ENCODE measurements around the gene LDLRAD1. TPM values are rescaled to one million over a fixed set of nuclear protein-coding genes. Genes with fewer than 3 reads are reported as not detected.

LDLRAD1 gene
- total RNA-seq, 1 donor from 2014 or later = not detected

DNA sequence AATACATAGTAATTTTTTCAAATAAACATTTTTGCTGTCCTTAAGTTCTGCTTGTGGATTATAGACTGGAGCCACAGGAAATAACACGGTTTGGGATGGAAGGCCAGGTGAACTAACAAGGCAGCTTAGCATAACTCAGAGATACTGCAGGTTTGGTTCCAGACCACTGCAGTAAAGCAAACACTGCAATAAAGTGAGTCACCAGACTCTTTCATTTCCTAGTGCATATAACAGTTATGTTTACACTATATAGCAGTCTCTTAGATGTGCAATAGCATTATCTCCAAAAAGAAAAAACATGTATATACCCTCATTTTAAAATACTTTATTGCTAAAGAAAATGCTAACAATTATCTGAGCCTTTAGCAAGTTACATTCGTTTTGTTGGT, 49.9 kb downstream of the LDLRAD1 start:
- H3K27me3 ChIP-seq = no peaks in the 10 kb centered on the region
- DNase-seq (ENCODE audit: low spot score in 2 of 2) = no peak
- intact Hi-C loops (cut with DNase I) = no loop called here
- no peaks in the 10 kb centered on the region for H3K4me1 ChIP-seq
- TF ChIP-seq, protein P1, sequence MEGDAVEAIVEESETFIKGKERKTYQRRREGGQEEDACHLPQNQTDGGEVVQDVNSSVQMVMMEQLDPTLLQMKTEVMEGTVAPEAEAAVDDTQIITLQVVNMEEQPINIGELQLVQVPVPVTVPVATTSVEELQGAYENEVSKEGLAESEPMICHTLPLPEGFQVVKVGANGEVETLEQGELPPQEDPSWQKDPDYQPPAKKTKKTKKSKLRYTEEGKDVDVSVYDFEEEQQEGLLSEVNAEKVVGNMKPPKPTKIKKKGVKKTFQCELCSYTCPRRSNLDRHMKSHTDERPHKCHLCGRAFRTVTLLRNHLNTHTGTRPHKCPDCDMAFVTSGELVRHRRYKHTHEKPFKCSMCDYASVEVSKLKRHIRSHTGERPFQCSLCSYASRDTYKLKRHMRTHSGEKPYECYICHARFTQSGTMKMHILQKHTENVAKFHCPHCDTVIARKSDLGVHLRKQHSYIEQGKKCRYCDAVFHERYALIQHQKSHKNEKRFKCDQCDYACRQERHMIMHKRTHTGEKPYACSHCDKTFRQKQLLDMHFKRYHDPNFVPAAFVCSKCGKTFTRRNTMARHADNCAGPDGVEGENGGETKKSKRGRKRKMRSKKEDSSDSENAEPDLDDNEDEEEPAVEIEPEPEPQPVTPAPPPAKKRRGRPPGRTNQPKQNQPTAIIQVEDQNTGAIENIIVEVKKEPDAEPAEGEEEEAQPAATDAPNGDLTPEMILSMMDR (IDR thresholded peaks at IDR 0.05) = no peak
- no peak overlapping the region for H3K4me3 ChIP-seq
- no peaks in the 10 kb centered on the region for H3K9me3 ChIP-seq
- H3K27ac ChIP-seq = no peak overlapping the region
- H3K36me3 ChIP-seq = peaks cover 32 to 64% of the 10 kb centered on the region in 2 donors

DNA sequence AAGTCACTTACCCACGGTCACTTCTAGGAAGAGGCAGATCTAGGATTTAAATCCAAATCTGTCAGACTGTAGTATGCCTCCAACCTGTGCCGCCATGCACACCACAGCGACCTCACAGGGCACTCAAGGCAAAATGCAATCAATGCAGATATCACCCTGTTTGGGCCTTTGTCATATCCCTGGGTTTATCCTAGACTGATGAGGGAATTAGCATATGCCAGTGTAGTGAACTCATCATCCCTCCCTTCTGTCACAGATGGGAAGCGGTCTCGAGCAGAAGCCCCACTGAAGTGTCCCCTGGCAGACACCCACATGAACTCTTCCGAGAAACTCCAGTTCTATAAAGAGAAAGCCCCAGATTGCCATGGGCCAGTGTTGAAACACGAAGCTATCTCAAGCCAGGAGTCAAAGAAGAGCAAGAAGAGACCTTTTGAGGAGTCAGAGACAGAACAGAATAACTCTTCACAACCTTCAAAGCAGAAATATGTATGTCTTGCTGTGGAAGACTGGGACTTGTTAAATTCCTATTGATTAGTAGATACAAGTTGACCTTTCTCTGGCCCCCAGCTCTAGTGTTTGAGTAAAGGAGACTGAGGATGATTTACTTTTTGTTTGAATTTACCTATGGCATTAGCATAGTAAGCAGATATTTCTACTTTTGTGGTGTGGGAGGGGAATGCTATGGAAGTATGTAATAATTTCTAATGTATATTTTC, 50.4 kb downstream of the LDLRAD1 start:
- intact Hi-C loops (cut with DNase I) = no loop called here
- no peak for DNase-seq (ENCODE audit: low spot score in 2 of 2)

DNA sequence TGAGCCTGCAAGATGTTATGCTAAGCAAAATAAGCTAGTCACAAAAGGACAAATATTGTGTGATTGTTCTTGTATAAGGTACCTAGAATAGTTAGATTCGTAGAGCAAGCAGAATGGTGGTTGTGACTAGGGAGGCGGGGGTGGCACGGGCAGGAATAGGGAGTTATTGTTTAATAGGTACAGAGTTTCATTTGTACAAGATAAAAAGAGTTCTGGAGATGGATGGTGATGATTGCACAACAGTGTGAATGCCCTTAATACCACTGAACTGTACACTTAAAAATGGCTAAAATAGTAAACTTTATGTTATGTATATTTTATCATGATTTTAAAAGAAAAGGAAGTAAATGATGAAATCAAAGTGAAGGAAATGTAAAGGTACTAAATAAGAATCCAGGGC, 51.2 kb downstream of the LDLRAD1 start:
- no peak for DNase-seq (ENCODE audit: low spot score in 2 of 2)
- Histone ChIP-seq H3K27ac (no peak overlapping the region), H3K4me1 (no peaks in the 10 kb centered on the region), H3K36me3 (peaks cover 43 to 77% of the 10 kb centered on the region in 2 donors), H3K9me3 (no peaks in the 10 kb centered on the region), H3K4me3 (no peak overlapping the region), H3K27me3 (no peaks in the 10 kb centered on the region)
- intact Hi-C loops (cut with DNase I) = no loop called here
- TF ChIP-seq, protein P1 (IDR thresholded peaks at IDR 0.05) = no peak

More for the DNA sequence above, 50.4 kb downstream of the LDLRAD1 start:
- H3K27me3 ChIP-seq = no peaks in the 10 kb centered on the region
- no peaks in the 10 kb centered on the region for H3K4me1 ChIP-seq
- no peaks in the 10 kb centered on the region for H3K9me3 ChIP-seq
- peaks cover 36 to 70% of the 10 kb centered on the region in 2 donors for H3K36me3 ChIP-seq
- H3K27ac ChIP-seq = no peak overlapping the region
- TF ChIP-seq, protein P1 (IDR thresholded peaks at IDR 0.05) = no peak
- H3K4me3 ChIP-seq = no peak overlapping the region

DNA sequence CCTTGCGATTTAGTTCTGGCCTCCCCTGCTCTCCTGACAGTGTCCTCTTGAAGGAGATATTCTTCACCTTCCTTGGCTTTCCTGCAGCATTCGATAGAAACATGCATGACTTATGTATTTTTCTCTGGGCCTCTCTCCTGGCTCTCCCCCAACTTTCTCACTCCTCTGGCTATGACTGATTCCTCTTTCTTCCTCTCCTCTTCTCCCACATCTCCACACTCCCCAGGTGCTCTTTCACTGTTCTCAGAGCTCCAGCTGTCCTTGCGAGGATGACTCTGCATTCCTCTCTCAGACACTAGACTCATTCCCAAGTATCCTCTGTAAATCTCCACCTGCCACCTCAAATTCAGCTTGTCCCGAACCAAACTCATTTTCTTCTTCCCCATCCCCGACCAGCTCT, 53.9 kb downstream of the LDLRAD1 start:
- intact Hi-C loops (cut with DNase I) = no loop called here

DNA sequence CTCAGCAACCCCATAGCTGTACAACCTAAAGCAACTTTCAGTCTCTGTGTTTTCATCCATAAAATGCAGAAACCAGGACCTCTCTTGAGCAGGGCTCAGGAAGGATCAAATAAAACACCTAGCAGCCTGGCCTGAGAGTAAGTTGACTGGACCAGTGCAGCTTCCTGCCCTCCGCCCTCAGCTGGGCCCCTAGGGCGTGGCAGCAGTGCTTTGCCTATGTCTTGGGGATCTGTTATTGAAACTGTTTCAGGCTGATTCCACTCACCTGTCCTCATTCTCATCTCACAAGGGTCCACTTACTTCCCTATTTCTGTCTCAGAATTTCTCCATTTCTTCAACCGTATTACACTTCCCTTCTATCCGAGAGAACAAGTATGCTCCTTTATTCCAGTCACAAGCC, 54.5 kb downstream of the LDLRAD1 start:
- no peaks in the 10 kb centered on the region for H3K9me3 ChIP-seq
- intact Hi-C loops (cut with DNase I) = no loop called here
- TF ChIP-seq, protein P1 (IDR thresholded peaks at IDR 0.05) = no peak
- no peak for DNase-seq (ENCODE audit: low spot score in 2 of 2)
- H3K4me1 ChIP-seq = no peaks in the 10 kb centered on the region
- no peaks in the 10 kb centered on the region for H3K27me3 ChIP-seq
- H3K27ac ChIP-seq = no peak overlapping the region
- H3K4me3 ChIP-seq = no peak overlapping the region
- H3K36me3 ChIP-seq = peaks cover 51 to 68% of the 10 kb centered on the region in 2 donors

More for the DNA sequence above, 53.9 kb downstream of the LDLRAD1 start:
- TF ChIP-seq, protein P1 (IDR thresholded peaks at IDR 0.05) = no peak
- Histone ChIP-seq H3K9me3 (no peaks in the 10 kb centered on the region), H3K27ac (no peak overlapping the region), H3K4me3 (no peak overlapping the region), H3K27me3 (no peaks in the 10 kb centered on the region), H3K4me1 (no peaks in the 10 kb centered on the region), H3K36me3 (peaks cover 51 to 72% of the 10 kb centered on the region in 2 donors)
- DNase-seq (ENCODE audit: low spot score in 2 of 2) = no peak
